Fibroblast of lung (primary cell): ENCODE data around the gene ADAMTS3. TPM values are rescaled to one million over a fixed set of nuclear protein-coding genes. Genes with fewer than 3 reads are reported as not detected.

Source experiments
- DNase-seq, 2 donors: peaks; one replicate each; pipeline versions ENCODE4 v3.0.0 to v3.0.0-alpha.2; 2010; ENCODE audit warnings: low read depth in 2 of 2
- H2AFZ ChIP-seq: 2 replicates; pipeline ENCODE4 v1.5.1; 2012; ENCODE audit warnings: low read length, control low read depth, inconsistent platforms
- H3K27ac ChIP-seq: 2 replicates; pipeline ENCODE4 v1.5.1; 2011; ENCODE audit warnings: low read length, control low read depth; ENCODE audit not compliant: insufficient read depth
- H3K27me3 ChIP-seq: 2 replicates; pipeline ENCODE4 v1.5.1; 2011; ENCODE audit warnings: mild to moderate bottlenecking, low read length; ENCODE audit not compliant: control insufficient read depth, insufficient read depth
- H3K36me3 ChIP-seq: 2 replicates; pipeline ENCODE4 v1.5.1; 2011; ENCODE audit warnings: low read length; ENCODE audit not compliant: control insufficient read depth, insufficient read depth
- H3K4me1 ChIP-seq: 2 replicates; pipeline ENCODE4 v1.5.1; 2011; ENCODE audit warnings: low read length; ENCODE audit not compliant: control insufficient read depth, insufficient read depth; ENCODE audit errors: extremely low read depth
- H3K4me2 ChIP-seq: 2 replicates; pipeline ENCODE4 v1.5.1; 2011; ENCODE audit warnings: low read length, control low read depth; ENCODE audit not compliant: insufficient read depth; ENCODE audit errors: extremely low read depth
- H3K4me3 ChIP-seq, 4 experiments: fragments of 200-600 bp in 1 of 4; sonication (generic) in 1 of 4; replicated peaks in 1 of 4; 2 replicates each; pipeline ENCODE4 v1.5.1; 2011 to 2016; ENCODE audit warnings: low read length in 4 of 4, low read depth in 3 of 4, mild to moderate bottlenecking in 3 of 4, control low read depth in 2 of 4, inconsistent platforms in 1 of 4, mixed read lengths in 1 of 4; ENCODE audit not compliant: insufficient read depth in 1 of 4; ENCODE audit errors: control extremely low read depth in 1 of 4
- H3K79me2 ChIP-seq: 2 replicates; pipeline ENCODE4 v1.5.1; 2012; ENCODE audit warnings: mild to moderate bottlenecking, low read length, inconsistent platforms; ENCODE audit not compliant: control insufficient read depth, insufficient read depth
- H3K9ac ChIP-seq: 2 replicates; pipeline ENCODE4 v1.5.1; 2011; ENCODE audit warnings: mild to moderate bottlenecking, low read length, control low read depth; ENCODE audit not compliant: insufficient read depth
- H3K9me3 ChIP-seq: 2 replicates; pipeline ENCODE4 v1.5.1; 2012; ENCODE audit warnings: low read depth, low read length; ENCODE audit not compliant: control insufficient read depth, insufficient read depth
- H4K20me1 ChIP-seq: 2 replicates; pipeline ENCODE4 v1.5.1; 2011; ENCODE audit warnings: low read length; ENCODE audit not compliant: control insufficient read depth, insufficient read depth; ENCODE audit errors: extremely low read depth
- EZH2 ChIP-seq: IDR thresholded peaks from 2 replicates; pipeline ENCODE4 v1.5.1; 2012; ENCODE audit warnings: low read length, control low read depth, mild to moderate bottlenecking; ENCODE audit errors: missing control alignments
- polyA plus RNA-seq, 2 donors: library from polyadenylated mRNA; depleted of rRNA in 1 of 2; stranded (reverse) in 1 of 2; unstranded in 1 of 2; fragments of >200 nt; gene quantifications; 2 replicates each; pipeline ENCODE4 v1.2.1, GENCODE V29; 2011 to 2012; ENCODE audit warnings: missing spikeins in 1 of 2
- total RNA-seq: library from RNA; depleted of rRNA; stranded (reverse); fragments of >200 nt; gene quantifications from 2 replicates; pipeline ENCODE4 v1.2.1, GENCODE V29; 2014
- TF ChIP-seq, protein P1 (sequence below), 2 donors: IDR thresholded peaks in 1 of 2; conservative IDR thresholded peaks in 1 of 2; 1 replicate in 1 of 2; 2 replicates in 1 of 2; pipeline ENCODE4 v1.5.1; 2011 to 2012; ENCODE audit warnings: low read length in 2 of 2, control low read depth in 1 of 2, inconsistent platforms in 1 of 2, low read depth in 1 of 2, mild to moderate bottlenecking in 1 of 2

ADAMTS3 gene
- total and polyA plus RNA-seq, 2 donors (not counting 1 experiment from before 2014, with no cell fraction given): 0.86 to 2.1 TPM

DNA sequence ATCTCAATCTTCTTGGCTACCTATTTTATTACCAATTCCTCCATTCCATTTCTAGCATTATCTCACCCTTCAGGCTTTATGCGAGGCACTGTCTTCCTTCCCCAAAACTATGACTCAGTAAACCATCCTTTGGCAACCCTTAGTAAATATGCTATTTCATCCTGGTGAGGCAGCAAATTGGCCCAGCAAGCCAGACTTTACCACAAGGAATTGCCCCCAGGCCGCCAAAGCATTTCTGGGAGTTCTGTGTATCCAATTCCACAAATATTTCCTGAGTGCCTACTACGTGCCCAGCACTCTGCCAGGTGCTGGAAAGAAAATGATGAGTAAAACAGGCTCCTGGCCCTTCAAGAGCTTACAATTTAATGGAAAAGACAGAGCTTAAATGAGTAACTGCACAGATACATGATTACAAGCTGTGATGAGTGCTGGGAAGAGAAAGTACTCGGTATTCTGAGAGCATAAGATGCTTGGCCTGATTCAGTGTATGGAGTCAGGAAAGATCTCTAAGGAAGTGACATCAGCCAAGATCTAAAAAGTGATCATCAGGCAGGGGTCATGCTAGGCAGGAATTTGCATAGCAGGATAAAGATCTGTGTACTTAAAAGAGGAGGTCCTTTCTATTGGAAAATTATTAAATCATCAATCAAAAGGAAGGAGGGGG is 193.8 kb downstream of the ADAMTS3 start:
- no peaks in the 10 kb centered on the region for H3K27me3 ChIP-seq
- no peaks in the 10 kb centered on the region for H3K79me2 ChIP-seq
- no peaks in the 10 kb centered on the region for H3K36me3 ChIP-seq
- H3K4me2 ChIP-seq: peak overlapping the region; percentile 13
- H4K20me1 ChIP-seq: no peaks in the 10 kb centered on the region
- no peak overlapping the region for H2AFZ ChIP-seq
- H3K27ac ChIP-seq: no peak overlapping the region
- no peak for TF ChIP-seq EZH2
- no peaks in the 10 kb centered on the region for H3K9me3 ChIP-seq
- no peak overlapping the region for H3K4me3 ChIP-seq
- no peak overlapping the region for H3K9ac ChIP-seq
- peaks cover 7% of the 10 kb centered on the region for H3K4me1 ChIP-seq
- DNase-seq: peak in 1 of 2 donors; percentile 91

DNA sequence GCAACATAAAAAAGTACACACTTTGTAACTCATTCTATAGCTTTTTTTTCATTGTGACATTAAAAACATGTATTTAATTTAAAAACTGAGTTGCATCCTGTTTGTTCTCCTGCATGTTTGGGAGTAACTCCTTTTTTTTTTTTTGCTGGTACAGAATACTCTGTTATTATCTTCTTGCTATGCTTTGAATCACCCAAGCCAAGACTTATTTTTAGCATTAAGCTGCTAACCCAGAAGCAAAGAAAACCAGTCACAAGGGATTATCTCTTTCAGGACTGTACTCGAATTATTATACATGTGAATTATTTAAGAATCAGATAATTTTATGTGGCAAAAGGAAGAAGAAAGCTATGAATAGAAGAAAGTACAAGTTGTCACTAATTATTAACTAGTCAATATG is 194.9 kb downstream of the ADAMTS3 start:
- H2AFZ ChIP-seq: no peak overlapping the region
- no peak for TF ChIP-seq EZH2
- H3K27ac ChIP-seq: no peak overlapping the region
- H3K4me3 ChIP-seq: no peak overlapping the region
- no peak for DNase-seq
- H4K20me1 ChIP-seq: no peaks in the 10 kb centered on the region
- no peaks in the 10 kb centered on the region for H3K9me3 ChIP-seq
- H3K4me1 ChIP-seq: peaks cover 7% of the 10 kb centered on the region
- H3K9ac ChIP-seq: no peak overlapping the region
- no peaks in the 10 kb centered on the region for H3K27me3 ChIP-seq
- H3K4me2 ChIP-seq: no peak overlapping the region
- H3K36me3 ChIP-seq: no peaks in the 10 kb centered on the region
- no peaks in the 10 kb centered on the region for H3K79me2 ChIP-seq

DNA sequence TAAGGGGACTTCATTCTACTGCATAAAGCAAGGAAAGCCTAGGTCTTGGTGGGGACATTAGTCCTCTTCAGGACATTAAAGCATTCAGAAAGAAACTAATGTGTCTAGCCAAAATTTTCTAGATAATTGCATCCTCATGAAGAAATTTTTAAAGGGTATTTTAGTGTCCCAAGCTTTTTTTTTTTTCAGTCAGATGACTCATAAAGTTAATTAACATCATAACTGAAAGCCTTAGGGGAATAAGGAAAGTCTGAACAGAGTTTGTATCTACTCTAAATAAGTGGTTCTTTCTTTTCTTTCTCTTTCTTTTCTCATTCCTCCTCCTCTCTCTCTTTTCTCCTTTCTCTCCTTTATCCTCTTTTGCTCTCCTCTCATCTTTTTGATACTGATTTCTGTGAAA is 202.4 kb downstream of the ADAMTS3 start:
- H3K9me3 ChIP-seq: no peaks in the 10 kb centered on the region
- H3K27me3 ChIP-seq: no peaks in the 10 kb centered on the region
- TF ChIP-seq, protein P1, sequence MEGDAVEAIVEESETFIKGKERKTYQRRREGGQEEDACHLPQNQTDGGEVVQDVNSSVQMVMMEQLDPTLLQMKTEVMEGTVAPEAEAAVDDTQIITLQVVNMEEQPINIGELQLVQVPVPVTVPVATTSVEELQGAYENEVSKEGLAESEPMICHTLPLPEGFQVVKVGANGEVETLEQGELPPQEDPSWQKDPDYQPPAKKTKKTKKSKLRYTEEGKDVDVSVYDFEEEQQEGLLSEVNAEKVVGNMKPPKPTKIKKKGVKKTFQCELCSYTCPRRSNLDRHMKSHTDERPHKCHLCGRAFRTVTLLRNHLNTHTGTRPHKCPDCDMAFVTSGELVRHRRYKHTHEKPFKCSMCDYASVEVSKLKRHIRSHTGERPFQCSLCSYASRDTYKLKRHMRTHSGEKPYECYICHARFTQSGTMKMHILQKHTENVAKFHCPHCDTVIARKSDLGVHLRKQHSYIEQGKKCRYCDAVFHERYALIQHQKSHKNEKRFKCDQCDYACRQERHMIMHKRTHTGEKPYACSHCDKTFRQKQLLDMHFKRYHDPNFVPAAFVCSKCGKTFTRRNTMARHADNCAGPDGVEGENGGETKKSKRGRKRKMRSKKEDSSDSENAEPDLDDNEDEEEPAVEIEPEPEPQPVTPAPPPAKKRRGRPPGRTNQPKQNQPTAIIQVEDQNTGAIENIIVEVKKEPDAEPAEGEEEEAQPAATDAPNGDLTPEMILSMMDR (conservative IDR thresholded peaks at IDR 0.05 in 1 of 2, IDR thresholded peaks at IDR 0.05 in 1 of 2; ENCODE audit: low read depth in 1 of 2, low read length in 2 of 2): no peak
- TF ChIP-seq EZH2: no peak
- H3K9ac ChIP-seq: no peak overlapping the region
- no peaks in the 10 kb centered on the region for H3K79me2 ChIP-seq
- H3K4me2 ChIP-seq: no peak overlapping the region
- DNase-seq: no peak
- no peak overlapping the region for H3K4me3 ChIP-seq
- no peaks in the 10 kb centered on the region for H3K36me3 ChIP-seq
- no peak overlapping the region for H2AFZ ChIP-seq
- H3K27ac ChIP-seq: no peak overlapping the region
- no peaks in the 10 kb centered on the region for H4K20me1 ChIP-seq
- H3K4me1 ChIP-seq: no peaks in the 10 kb centered on the region

DNA sequence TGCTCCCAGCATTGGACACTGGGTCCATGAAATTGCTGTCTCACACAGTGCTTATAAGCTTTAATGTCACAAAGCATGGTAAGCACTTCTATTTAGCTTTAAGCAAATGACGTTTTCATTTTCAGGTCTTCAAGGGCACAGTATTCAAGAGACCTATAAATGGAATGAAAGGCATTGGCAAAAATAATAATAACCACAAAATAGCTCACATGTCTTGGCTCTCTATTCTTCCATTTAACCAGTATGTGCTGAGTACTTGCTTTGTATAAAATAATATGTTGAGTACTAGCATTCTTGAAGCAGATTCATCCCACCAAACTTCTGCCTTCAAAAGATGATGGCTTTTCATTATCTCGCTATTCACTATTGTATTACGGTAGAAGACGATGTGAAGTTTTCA is 203.0 kb downstream of the ADAMTS3 start:
- Histone ChIP-seq H4K20me1 (no peaks in the 10 kb centered on the region), H3K79me2 (no peaks in the 10 kb centered on the region), H3K27me3 (no peaks in the 10 kb centered on the region), H2AFZ (no peak overlapping the region), H3K4me2 (no peak overlapping the region), H3K9me3 (no peaks in the 10 kb centered on the region), H3K4me3 (no peak overlapping the region), H3K27ac (no peak overlapping the region), H3K4me1 (no peaks in the 10 kb centered on the region), H3K36me3 (no peaks in the 10 kb centered on the region), H3K9ac (no peak overlapping the region)
- TF ChIP-seq, protein P1 (conservative IDR thresholded peaks at IDR 0.05 in 1 of 2, IDR thresholded peaks at IDR 0.05 in 1 of 2; ENCODE audit: low read depth in 1 of 2, low read length in 2 of 2): no peak
- DNase-seq: no peak
